Progenitor cell of endocrine pancreas (in vitro differentiated cells): Measurements from ENCODE around the gene CMTM5. TPM values are rescaled to one million over a fixed set of nuclear protein-coding genes. Genes with fewer than 3 reads are reported as not detected.

Experiments
- DNase-seq: peaks from one replicate; pipeline ENCODE4 v3.0.0; 2021; ENCODE audit warnings: low spot score; ENCODE audit not compliant: unreplicated experiment
- H3K27ac Mint-ChIP-seq: 2 replicates; pipeline ENCODE4 v1.8.0; 2021; ENCODE audit warnings: mild to moderate bottlenecking, moderate library complexity, mixed read lengths
- H3K27me3 Mint-ChIP-seq: 2 replicates; pipeline ENCODE4 v1.8.0; 2021; ENCODE audit warnings: mixed read lengths
- H3K36me3 Mint-ChIP-seq: 2 replicates; pipeline ENCODE4 v1.8.0; 2022; ENCODE audit warnings: mixed read lengths; ENCODE audit not compliant: insufficient read depth
- H3K4me1 Mint-ChIP-seq: 2 replicates; pipeline ENCODE4 v1.8.0; 2021; ENCODE audit warnings: low read depth, mixed read lengths
- H3K4me3 Mint-ChIP-seq: 2 replicates; pipeline ENCODE4 v1.8.0; 2021; ENCODE audit warnings: low read depth, mild to moderate bottlenecking, moderate library complexity, mixed read lengths
- H3K9me3 Mint-ChIP-seq: 2 replicates; pipeline ENCODE4 v1.8.0; 2021; ENCODE audit warnings: low read depth, mixed read lengths
- CTCF ChIP-seq: fragments of 200-600 bp; sonication (generic); IDR thresholded peaks from one replicate; pipeline ENCODE4 v1.5.0; 2021; ENCODE audit warnings: antibody characterized with exemption, mild to moderate bottlenecking; ENCODE audit not compliant: unreplicated experiment
- total RNA-seq: library from RNA; stranded (reverse); gene quantifications from 2 replicates; pipeline ENCODE4 v1.2.1, GENCODE V29; 2021

The CMTM5 gene
- total RNA-seq, 1 donor from 2014 or later: not detected

GRCh38 chr14:23370221-23370620, 6.6 kb upstream of the CMTM5 start:
- Mint-ChIP-seq H3K27me3 (peaks cover 13% of the 10 kb centered on the region), H3K4me1 (peaks cover 7% of the 10 kb centered on the region), H3K9me3 (no peaks in the 10 kb centered on the region), H3K36me3 (no peaks in the 10 kb centered on the region), H3K27ac (no peak overlapping the region), H3K4me3 (no peak overlapping the region)
- DNase-seq: no peak
- no peak for TF ChIP-seq CTCF

DNA sequence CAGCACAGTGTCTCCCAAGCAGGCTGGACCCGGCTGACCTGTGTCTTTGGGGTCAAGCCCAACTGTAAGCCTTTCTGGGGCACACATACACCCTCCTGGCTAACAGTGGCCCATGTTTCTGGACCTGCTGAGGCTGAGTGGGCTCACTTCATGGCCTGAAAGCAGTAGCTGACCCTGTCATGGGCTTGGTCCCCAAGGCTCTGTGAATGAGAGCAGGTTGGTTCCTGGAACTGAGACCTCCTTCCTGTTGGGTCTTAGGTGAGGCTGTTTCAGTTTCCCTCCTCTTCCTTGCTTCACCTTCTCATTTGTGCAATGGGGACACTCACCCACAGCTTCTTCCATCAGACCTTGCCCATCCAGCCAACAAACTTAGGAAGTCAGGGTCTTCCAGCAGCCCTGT, 5.0 kb upstream of the CMTM5 start:
- TF ChIP-seq CTCF: no peak
- no peak overlapping the region for H3K4me3 Mint-ChIP-seq
- H3K27me3 Mint-ChIP-seq: peaks cover 15% of the 10 kb centered on the region
- no peak for DNase-seq
- no peaks in the 10 kb centered on the region for H3K36me3 Mint-ChIP-seq
- no peak overlapping the region for H3K27ac Mint-ChIP-seq
- H3K4me1 Mint-ChIP-seq: peaks cover 2% of the 10 kb centered on the region
- H3K9me3 Mint-ChIP-seq: no peaks in the 10 kb centered on the region

- Mint-ChIP-seq H3K27ac (no peak within 1 kb of the TSS), H3K9me3 (no peaks in the 10 kb centered on the region), H3K36me3 (no peaks in the 10 kb centered on the region), H3K4me3 (no peak within 1 kb of the TSS), H3K27me3 (peaks cover 19% of the 10 kb centered on the region), H3K4me1 (no peaks in the 10 kb centered on the region)
- DNase-seq: no peak
- no peak for TF ChIP-seq CTCF
These were observed 4.3 kb upstream of the CMTM5 start, which contains the start of gene IL25 for GRCh38 chr14:23372509-23372908. Gene IL25 (plus strand): TSS chr14:23372809.

DNA sequence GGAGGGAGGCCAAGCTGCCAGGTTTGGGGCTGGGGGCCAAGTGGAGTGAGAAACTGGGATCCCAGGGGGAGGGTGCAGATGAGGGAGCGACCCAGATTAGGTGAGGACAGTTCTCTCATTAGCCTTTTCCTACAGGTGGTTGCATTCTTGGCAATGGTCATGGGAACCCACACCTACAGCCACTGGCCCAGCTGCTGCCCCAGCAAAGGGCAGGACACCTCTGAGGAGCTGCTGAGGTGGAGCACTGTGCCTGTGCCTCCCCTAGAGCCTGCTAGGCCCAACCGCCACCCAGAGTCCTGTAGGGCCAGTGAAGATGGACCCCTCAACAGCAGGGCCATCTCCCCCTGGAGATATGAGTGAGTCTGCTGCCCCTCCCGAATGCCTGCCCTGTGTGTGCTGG, 3.8 kb upstream of the CMTM5 start:
- H3K27me3 Mint-ChIP-seq: peaks cover 23% of the 10 kb centered on the region
- DNase-seq: no peak
- H3K36me3 Mint-ChIP-seq: no peaks in the 10 kb centered on the region
- no peak overlapping the region for H3K27ac Mint-ChIP-seq
- H3K4me1 Mint-ChIP-seq: no peaks in the 10 kb centered on the region
- TF ChIP-seq CTCF: no peak
- H3K9me3 Mint-ChIP-seq: no peaks in the 10 kb centered on the region
- H3K4me3 Mint-ChIP-seq: no peak overlapping the region

DNA sequence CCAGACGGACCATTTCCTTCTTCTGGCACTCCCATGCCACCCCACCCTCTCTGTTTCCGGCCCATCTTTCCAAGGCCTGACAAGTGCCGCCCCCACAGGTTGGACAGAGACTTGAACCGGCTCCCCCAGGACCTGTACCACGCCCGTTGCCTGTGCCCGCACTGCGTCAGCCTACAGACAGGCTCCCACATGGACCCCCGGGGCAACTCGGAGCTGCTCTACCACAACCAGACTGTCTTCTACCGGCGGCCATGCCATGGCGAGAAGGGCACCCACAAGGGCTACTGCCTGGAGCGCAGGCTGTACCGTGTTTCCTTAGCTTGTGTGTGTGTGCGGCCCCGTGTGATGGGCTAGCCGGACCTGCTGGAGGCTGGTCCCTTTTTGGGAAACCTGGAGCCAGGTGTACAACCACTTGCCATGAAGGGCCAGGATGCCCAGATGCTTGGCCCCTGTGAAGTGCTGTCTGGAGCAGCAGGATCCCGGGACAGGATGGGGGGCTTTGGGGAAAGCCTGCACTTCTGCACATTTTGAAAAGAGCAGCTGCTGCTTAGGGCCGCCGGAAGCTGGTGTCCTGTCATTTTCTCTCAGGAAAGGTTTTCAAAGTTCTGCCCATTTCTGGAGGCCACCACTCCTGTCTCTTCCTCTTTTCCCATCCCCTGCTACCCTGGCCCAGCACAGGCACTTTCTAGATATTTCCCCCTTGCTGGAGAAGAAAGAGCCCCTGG, 1.2 kb upstream of the CMTM5 start:
- no peak overlapping the region for H3K4me3 Mint-ChIP-seq
- H3K27ac Mint-ChIP-seq: no peak overlapping the region
- no peaks in the 10 kb centered on the region for H3K36me3 Mint-ChIP-seq
- no peaks in the 10 kb centered on the region for H3K4me1 Mint-ChIP-seq
- peaks cover 32% of the 10 kb centered on the region for H3K27me3 Mint-ChIP-seq
- H3K9me3 Mint-ChIP-seq: no peaks in the 10 kb centered on the region
- TF ChIP-seq CTCF: no peak
- DNase-seq: no peak
